ENCODE data around the gene ZFX.

ZFX gene

GRCh38 chrX:24202465-24203031 lies 53.0 kb downstream of the ZFX start:
- no peak for DNase-seq (ENCODE audit: low spot score)

DNA sequence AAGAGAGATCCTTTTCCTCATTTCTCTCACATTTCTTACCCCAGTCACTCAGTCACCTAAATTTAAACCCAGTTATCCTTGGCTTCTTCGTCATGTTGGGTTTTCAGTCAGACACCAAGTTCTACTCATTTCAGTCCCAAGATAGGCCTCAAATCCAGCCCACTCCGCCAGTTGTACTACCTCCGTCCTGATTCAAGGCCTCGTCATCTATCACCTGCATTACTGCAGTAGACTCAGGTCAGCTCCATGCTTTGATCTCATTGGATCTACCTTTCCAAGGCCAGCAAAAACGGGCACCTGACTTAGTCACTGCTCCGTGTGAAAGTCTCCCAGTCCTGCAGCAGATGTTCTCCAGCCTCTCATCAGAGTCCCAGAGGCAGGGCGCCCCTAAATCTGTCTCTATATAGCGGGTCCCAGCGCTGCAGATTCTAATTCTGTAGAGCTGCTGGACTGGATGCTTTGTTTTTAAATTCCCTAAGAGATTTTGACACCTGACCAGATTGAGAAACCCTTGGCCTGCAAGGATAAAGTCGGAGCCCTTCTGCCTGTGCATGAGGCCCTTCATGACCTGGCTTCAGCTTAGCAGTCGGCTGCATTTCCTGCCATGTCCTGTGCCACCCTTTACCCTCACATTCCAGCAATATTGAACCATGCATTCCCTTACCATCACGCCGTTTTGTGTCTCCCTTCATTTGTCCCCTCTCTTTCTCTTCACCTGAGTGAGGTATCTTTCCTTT lies 53.7 kb downstream of the ZFX start:
- no peak for DNase-seq (ENCODE audit: low spot score)

DNA sequence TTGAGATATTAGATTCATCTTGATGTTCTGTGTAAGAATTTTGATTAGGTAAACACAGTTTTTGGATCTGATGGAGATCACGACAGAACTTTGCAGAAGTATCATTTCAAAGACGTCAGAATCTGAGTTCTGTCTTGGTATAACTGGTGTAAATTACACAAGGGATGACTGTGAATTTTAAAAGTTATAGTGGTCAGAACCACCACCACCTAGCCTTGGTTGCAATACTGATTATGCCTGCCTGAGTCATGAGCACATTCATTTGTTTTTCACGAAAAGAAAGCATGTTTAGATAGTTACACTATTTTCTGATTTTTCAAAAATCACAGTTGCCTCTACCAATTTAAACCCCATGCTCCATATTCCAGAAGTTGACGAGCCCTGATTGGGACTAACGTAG lies 54.8 kb downstream of the ZFX start:
- DNase-seq (ENCODE audit: low spot score): no peak

GRCh38 chrX:24204958-24205357 lies 55.4 kb downstream of the ZFX start:
- DNase-seq (ENCODE audit: low spot score): no peak

GRCh38 chrX:24207826-24208225 lies 58.3 kb downstream of the ZFX start:
- DNase-seq (ENCODE audit: low spot score): no peak

DNA sequence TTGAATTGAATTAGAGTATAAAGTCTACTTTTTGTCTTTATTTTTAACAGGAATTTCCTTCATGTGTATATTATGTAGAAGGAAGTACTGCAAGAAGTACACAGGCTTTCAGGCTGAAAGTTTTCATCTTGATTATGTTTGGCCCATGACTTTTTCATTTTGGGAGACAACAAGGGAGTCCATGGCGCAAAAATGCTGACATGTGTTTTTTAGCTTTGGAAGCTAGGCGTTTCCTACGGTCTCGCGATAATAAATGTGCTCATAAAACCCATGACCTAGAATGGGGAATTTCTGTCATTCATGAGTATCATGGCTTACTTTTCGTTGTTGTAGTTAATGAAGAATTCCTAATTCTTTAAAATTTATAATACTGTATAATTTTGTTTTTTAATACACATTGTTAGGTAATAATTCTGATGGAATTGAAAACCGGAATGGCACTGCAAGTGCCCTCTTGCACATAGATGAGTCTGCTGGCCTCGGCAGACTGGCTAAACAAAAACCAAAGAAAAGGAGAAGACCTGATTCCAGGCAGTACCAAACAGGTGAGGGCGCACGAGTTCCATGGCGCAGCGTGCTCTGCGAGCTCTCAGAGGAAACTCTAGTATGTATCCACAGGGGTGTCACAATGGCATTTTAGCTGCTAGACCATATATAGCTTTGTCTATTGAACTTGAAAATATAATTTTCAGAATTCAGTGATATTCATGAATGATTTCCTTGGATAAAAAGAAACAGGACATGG lies 59.1 kb downstream of the ZFX start:
- no peak for DNase-seq (ENCODE audit: low spot score)

GRCh38 chrX:24210190-24210589 lies 60.7 kb downstream of the ZFX start:
- no peak for DNase-seq (ENCODE audit: low spot score)

DNA sequence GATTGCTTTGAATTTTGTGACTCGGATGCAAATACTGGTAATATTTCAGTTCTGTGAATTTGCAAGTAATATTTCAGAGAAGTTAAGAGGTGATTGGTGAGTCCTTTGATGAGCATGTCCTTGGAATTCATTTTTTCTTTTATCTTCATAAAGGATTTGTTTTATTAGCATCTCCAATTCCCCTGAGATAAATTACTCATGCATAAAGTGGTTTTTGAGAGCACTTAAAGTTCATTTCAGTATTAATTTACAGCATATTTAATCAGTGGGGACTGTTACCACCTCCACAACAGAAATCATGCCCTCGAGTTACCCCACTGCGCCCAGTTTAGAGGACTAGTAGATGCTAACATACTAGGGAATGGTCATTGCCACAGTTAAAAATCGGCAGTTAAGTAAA lies 65.0 kb downstream of the ZFX start:
- DNase-seq (ENCODE audit: low spot score): no peak

DNA sequence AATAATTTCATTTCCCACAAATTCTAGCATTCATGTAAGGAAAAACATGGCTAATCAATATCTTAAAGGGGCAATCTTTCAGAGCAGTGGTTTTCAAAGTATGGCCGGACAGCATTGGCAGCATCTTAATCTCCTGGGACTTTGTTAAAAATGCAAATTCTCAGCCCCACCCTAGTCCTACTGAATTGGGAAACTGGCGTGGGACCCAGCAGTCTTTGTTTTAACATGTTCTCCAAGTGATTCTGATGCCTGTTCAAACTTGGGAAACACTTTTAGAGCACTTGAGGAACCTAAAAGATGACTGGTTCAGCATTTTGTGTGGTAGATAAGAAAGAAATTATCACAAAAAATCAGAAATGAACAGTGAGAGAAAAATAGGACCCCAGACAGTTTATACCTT lies 65.7 kb downstream of the ZFX start:
- DNase-seq (ENCODE audit: low spot score): no peak

- DNase-seq (ENCODE audit: low spot score): no peak
Measured at GRCh38 chrX:24216037-24216436, 66.5 kb downstream of the ZFX start.

DNA sequence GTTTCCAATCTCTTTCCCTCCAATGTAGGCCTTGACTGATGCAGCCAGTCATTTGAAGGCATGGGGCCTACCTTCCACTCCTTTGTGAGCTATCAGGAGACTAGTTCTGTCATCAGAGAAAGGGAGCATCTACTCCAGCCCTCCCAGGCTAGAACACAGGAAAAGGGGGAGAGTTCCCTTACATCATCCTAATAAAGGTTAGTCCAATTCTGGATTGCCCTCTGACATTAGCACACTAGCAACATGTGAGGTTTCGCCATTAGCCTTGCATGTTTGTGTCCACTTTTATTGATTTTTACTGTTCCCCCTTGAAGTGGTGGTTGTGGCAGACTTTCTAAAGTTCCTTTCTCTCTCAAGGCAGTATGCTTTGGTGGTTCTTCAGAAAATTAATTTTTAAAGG lies 67.3 kb downstream of the ZFX start:
- no peak for DNase-seq (ENCODE audit: low spot score)

DNA sequence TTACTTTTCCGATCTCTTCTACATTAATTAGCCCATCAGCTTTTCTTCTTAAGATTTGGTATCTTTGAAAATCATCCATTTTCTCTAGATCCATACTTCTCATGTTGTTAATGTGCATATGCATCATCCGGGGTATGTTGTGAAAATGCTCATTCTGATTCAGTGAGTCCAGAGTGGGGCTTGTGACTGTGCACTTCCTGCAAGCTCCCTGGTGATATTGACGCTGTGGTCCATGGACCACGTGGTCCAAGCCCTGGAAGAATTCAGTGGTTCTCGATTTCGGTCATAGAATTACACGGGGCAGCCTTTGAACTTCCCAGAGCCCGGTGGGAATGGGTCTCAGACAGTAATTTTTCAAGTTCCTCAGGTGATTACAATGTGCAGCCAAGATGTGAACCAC lies 69.8 kb downstream of the ZFX start:
- DNase-seq (ENCODE audit: low spot score): no peak

GRCh38 chrX:24221872-24222271 lies 72.3 kb downstream of the ZFX start:
- DNase-seq (ENCODE audit: low spot score): no peak

DNA sequence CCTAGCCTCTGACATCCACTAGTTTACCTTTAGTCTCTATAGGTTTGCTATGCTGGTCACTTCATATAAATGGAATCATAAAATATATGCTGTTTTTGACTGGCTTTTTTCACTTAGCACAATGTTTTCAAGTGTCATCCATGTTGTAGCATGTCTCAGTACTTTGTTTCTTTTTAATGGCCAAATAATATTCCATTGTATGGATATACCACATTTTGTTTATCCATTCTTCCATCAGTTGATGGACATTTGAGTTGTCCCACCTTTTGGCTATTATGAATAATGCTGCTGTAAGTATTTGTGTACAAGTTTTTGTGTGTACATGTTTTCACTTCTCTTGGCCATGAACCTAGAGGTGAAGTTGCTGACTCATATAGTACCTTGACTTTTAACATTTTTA lies 75.7 kb downstream of the ZFX start:
- DNase-seq (ENCODE audit: low spot score): no peak

GRCh38 chrX:24226176-24226575 lies 76.6 kb downstream of the ZFX start:
- no peak for DNase-seq (ENCODE audit: low spot score)

DNA sequence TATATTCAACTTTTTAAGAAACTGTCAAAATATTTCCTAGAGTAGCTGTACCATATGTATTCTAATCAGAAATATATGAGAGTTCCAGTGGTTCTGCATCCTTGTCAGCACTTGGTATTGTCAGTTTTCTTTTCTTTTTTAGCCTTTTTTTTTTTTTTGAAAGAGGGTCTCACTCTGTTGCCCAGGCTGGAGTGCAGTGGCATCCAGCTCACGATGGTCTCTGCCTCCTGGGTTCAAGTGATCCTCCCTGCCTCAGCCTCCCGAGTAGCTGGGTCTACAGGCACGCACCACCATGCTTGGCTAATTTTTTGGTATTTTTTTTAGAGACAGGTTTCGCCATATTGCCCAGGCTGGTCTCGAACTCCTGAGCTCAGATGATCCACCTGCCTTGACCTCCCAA lies 79.1 kb downstream of the ZFX start:
- no peak for DNase-seq (ENCODE audit: low spot score)

GRCh38 chrX:24229400-24229879 lies 79.9 kb downstream of the ZFX start:
- DNase-seq (ENCODE audit: low spot score): no peak

GRCh38 chrX:24229976-24230375 lies 80.4 kb downstream of the ZFX start:
- no peak for DNase-seq (ENCODE audit: low spot score)

- peak; percentile 76 for DNase-seq (ENCODE audit: low spot score)
Measured at GRCh38 chrX:24231131-24231540, 81.6 kb downstream of the ZFX start.

DNA sequence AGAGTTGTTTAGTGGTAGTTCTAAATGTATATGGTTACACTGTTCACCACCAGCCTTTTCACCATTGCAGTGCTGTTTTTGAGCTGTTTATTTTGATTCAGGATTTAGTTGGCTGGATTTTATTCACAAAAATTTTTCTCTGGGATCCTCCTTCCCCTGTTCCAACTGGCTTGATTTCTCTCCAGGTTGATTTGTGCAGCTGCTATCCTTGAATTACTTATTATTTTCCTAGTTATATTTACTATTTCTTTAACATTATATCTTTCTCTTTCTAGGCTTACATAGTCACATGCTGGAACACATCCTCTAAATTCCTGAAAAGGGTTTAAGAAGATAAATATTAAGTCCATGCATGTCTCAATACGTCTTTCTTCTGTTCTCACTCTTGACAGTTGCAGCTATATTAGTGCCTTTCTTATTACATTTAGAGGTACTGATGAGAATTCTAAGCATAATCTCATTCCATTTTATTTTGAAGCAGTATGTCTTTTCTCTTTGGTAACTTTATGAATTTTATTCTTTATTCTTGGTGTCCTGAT lies 82.2 kb downstream of the ZFX start:
- no peak for DNase-seq (ENCODE audit: low spot score)

DNA sequence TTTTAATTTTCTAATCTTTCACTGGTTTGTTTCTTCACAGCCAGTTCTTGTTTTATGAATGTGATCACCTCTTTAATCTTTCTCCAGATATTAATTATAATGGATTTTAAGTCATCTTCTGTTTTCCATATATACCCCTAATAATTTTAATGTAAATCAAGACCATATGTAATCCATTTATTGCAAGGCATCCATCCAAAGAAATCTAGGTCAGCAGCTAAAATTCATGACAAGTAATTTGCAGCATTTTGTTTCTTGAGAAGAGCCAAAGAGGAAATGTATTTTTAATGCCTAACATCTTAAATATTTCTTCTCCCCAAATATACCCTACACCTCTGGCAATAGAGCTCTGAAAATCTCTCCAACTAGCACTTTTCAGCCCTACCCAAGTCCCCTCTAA lies 83.3 kb downstream of the ZFX start:
- DNase-seq (ENCODE audit: low spot score): no peak

- no peak for DNase-seq (ENCODE audit: low spot score)
Measured at GRCh38 chrX:24235084-24235710, 85.7 kb downstream of the ZFX start.

Measured in hepatic stellate cell (primary cell).